H9 (cell line): ENCODE results near the gene AGPAT2. TPM values are rescaled to one million over a fixed set of nuclear protein-coding genes. Genes with fewer than 3 reads are reported as not detected.
A peak's percentile ranks its signal among the peaks of the same experiment; 100 is the strongest.

Experiments used
- DNase-seq: peaks from one replicate; pipeline ENCODE4 v3.0.0-alpha.2; 2017
- H2AFZ ChIP-seq: one replicate; pipeline ENCODE4 v1.6.1; 2013; ENCODE audit warnings: mild to moderate bottlenecking, low read length, control low read depth, moderate library complexity
- H2AK5ac ChIP-seq: 2 replicates; pipeline ENCODE4 v1.6.1; 2013; ENCODE audit warnings: low read length, control low read depth, mixed read lengths; ENCODE audit not compliant: insufficient read length
- H2BK120ac ChIP-seq: one replicate; pipeline ENCODE4 v1.6.1; 2013; ENCODE audit warnings: low read depth, mild to moderate bottlenecking, low read length, control low read depth, inconsistent platforms; ENCODE audit not compliant: poor library complexity, severe bottlenecking
- H2BK12ac ChIP-seq: 2 replicates; pipeline ENCODE4 v1.6.1; 2013; ENCODE audit warnings: low read length, control low read depth, mixed read lengths, low read depth; ENCODE audit not compliant: insufficient read length
- H2BK15ac ChIP-seq: 2 replicates; pipeline ENCODE4 v1.6.1; 2013; ENCODE audit warnings: low read depth, low read length, control low read depth
- H2BK20ac ChIP-seq: one replicate; pipeline ENCODE4 v1.6.1; 2013; ENCODE audit warnings: low read depth, mild to moderate bottlenecking, low read length, control low read depth, inconsistent platforms; ENCODE audit not compliant: poor library complexity, severe bottlenecking
- H2BK5ac ChIP-seq: 2 replicates; pipeline ENCODE4 v1.6.1; 2013; ENCODE audit warnings: low read length, control low read depth, mixed read lengths; ENCODE audit not compliant: insufficient read length
- H3K14ac ChIP-seq: 2 replicates; pipeline ENCODE4 v1.6.1; 2013; ENCODE audit warnings: low read length, control low read depth; ENCODE audit not compliant: insufficient read depth
- H3K18ac ChIP-seq: 2 replicates; pipeline ENCODE4 v1.6.1; 2013; ENCODE audit warnings: low read depth, mild to moderate bottlenecking, mixed read lengths, low read length, control low read depth; ENCODE audit not compliant: insufficient read length
- H3K23ac ChIP-seq: 2 replicates; pipeline ENCODE4 v1.6.1; 2013; ENCODE audit warnings: low read length, control low read depth, mixed read lengths, low read depth; ENCODE audit not compliant: insufficient read length
- H3K23me2 ChIP-seq: 2 replicates; pipeline ENCODE4 v1.6.1; 2013; ENCODE audit warnings: low read depth, mild to moderate bottlenecking, mixed read lengths, low read length, control low read depth; ENCODE audit not compliant: insufficient read length, poor library complexity, severe bottlenecking
- H3K27ac ChIP-seq: 2 replicates; pipeline ENCODE4 v1.5.1; 2013; ENCODE audit warnings: low read length, control low read depth, mixed read lengths, low read depth; ENCODE audit not compliant: insufficient read length
- H3K27me3 ChIP-seq: 2 replicates; pipeline ENCODE4 v1.6.1; 2013; ENCODE audit warnings: low read length, control low read depth, inconsistent platforms; ENCODE audit not compliant: insufficient read depth
- H3K4ac ChIP-seq: 2 replicates; pipeline ENCODE4 v1.6.1; 2013; ENCODE audit warnings: low read depth, mild to moderate bottlenecking, control low read depth, inconsistent platforms, low read length, moderate library complexity
- H3K4me1 ChIP-seq: 2 replicates; pipeline ENCODE4 v1.6.1; 2013; ENCODE audit warnings: low read length, control low read depth, inconsistent platforms; ENCODE audit not compliant: insufficient read depth
- H3K4me2 ChIP-seq: 2 replicates; pipeline ENCODE4 v1.6.1; 2013; ENCODE audit warnings: low read length, control low read depth, mixed read lengths; ENCODE audit not compliant: insufficient read length, insufficient read depth
- H3K56ac ChIP-seq: 2 replicates; pipeline ENCODE4 v1.6.1; 2013; ENCODE audit warnings: low read depth, mild to moderate bottlenecking, mixed read lengths, low read length, control low read depth; ENCODE audit not compliant: insufficient read length
- H3K79me1 ChIP-seq: 2 replicates; pipeline ENCODE4 v1.6.1; 2013; ENCODE audit warnings: low read depth, mild to moderate bottlenecking, moderate library complexity, low read length, control low read depth, inconsistent platforms; ENCODE audit not compliant: insufficient read depth, poor library complexity, severe bottlenecking
- H3K79me2 ChIP-seq: 2 replicates; pipeline ENCODE4 v1.6.1; 2013; ENCODE audit warnings: low read length, control low read depth, inconsistent platforms; ENCODE audit not compliant: insufficient read depth
- H3K9ac ChIP-seq: 2 replicates; pipeline ENCODE4 v1.6.1; 2013; ENCODE audit warnings: low read length, control low read depth, mixed read lengths; ENCODE audit not compliant: insufficient read length; ENCODE audit errors: extremely low read depth
- H3K9me3 ChIP-seq: one replicate; pipeline ENCODE4 v1.6.1; 2013; ENCODE audit warnings: low read depth, low read length, inconsistent platforms; ENCODE audit not compliant: control insufficient read depth
- H3T11ph ChIP-seq: one replicate; pipeline ENCODE4 v1.6.1; 2013; ENCODE audit warnings: mild to moderate bottlenecking, low read length, control low read depth, inconsistent platforms
- H4K20me1 ChIP-seq: one replicate; pipeline ENCODE4 v1.6.1; 2013; ENCODE audit not compliant: control insufficient read depth, insufficient read length, insufficient read depth
- H4K5ac ChIP-seq: 2 replicates; pipeline ENCODE4 v1.6.1; 2013; ENCODE audit warnings: low read depth, mild to moderate bottlenecking, mixed read lengths, low read length, control low read depth; ENCODE audit not compliant: insufficient read length
- H4K8ac ChIP-seq: replicated peaks from 2 replicates; pipeline ENCODE4 v1.6.1; 2013; ENCODE audit warnings: low read length, control low read depth, mixed read lengths, low read depth; ENCODE audit not compliant: insufficient read length
- H4K91ac ChIP-seq: 2 replicates; pipeline ENCODE4 v1.6.1; 2013; ENCODE audit warnings: low read depth, mild to moderate bottlenecking, moderate library complexity, mixed read lengths, low read length, control low read depth; ENCODE audit not compliant: insufficient read length
- H3K27ac Mint-ChIP-seq, 3 experiments: 2 replicates in 2 of 3; 3 replicates in 1 of 3; pipeline ENCODE4 v1.8.0; 2020 to 2021; ENCODE audit warnings: mixed read lengths in 3 of 3, mild to moderate bottlenecking in 1 of 3, moderate library complexity in 1 of 3
- H3K27me3 Mint-ChIP-seq: 2 replicates; pipeline ENCODE4 v1.8.0; 2021; ENCODE audit warnings: low read depth, mild to moderate bottlenecking, moderate library complexity, mixed read lengths
- H3K36me3 Mint-ChIP-seq, 3 experiments: 2 replicates in 2 of 3; 3 replicates in 1 of 3; pipeline ENCODE4 v1.8.0; 2020 to 2021; ENCODE audit warnings: low read depth in 3 of 3, mixed read lengths in 3 of 3; ENCODE audit not compliant: insufficient read depth in 1 of 3
- H3K4me1 Mint-ChIP-seq, 2 experiments: 2 replicates each; pipeline ENCODE4 v1.8.0; 2020; ENCODE audit warnings: mixed read lengths in 2 of 2
- H3K4me3 Mint-ChIP-seq, 2 experiments: 2 replicates in 1 of 2; 3 replicates in 1 of 2; pipeline ENCODE4 v1.8.0; 2020 to 2021; ENCODE audit warnings: mild to moderate bottlenecking in 2 of 2, mixed read lengths in 2 of 2, moderate library complexity in 1 of 2
- H3K9me3 Mint-ChIP-seq, 2 experiments: 2 replicates in 1 of 2; 3 replicates in 1 of 2; pipeline ENCODE4 v1.8.0; 2020; ENCODE audit warnings: mild to moderate bottlenecking in 2 of 2, mixed read lengths in 2 of 2, moderate library complexity in 1 of 2
- CTCF ChIP-seq: fragments of 200-600 bp; sonication (generic); conservative IDR thresholded peaks from 3 replicates; pipeline ENCODE4 v1.8.0; 2021; ENCODE audit warnings: antibody characterized with exemption, mild to moderate bottlenecking
- WGBS: extraction: QIAGEN DNeasy Blood & Tissue Kit; methylation state at CpG from one replicate; pipeline ENCODE4 v1.1.7; 2013; ENCODE audit warnings: missing lambda C conversion rate, low lambda C conversion rate, mixed read lengths; ENCODE audit not compliant: insufficient read length; ENCODE audit errors: extremely low coverage; 5-methylcytosine and 5-hydroxymethylcytosine counted together
- total RNA-seq: library from RNA; stranded (reverse); gene quantifications from 2 replicates; pipeline ENCODE4 v1.2.1, GENCODE V29; 2021

AGPAT2 gene
- total RNA-seq, 1 experiment from 2014 or later: 29.7 TPM

GRCh38 chr9:136685790-136686533, 1.3 kb downstream of the AGPAT2 start:
- no peaks in the 10 kb centered on the region for H3K27me3 ChIP-seq
- TF ChIP-seq CTCF: no peak
- H3K27me3 Mint-ChIP-seq: peaks cover 19% of the 10 kb centered on the region

More at GRCh38 chr9:136685790-136686533, 1.3 kb downstream of the AGPAT2 start:
- no peaks in the 10 kb centered on the region for H3K9me3 ChIP-seq
- no peak overlapping the region for H3K4ac ChIP-seq
- H3K27ac ChIP-seq: no peak overlapping the region
- H2BK5ac ChIP-seq: no peak overlapping the region
- Mint-ChIP-seq H3K4me3 (peak overlapping the region; percentile 70 to 86), H3K4me1 (peaks cover 4 to 17% of the 10 kb centered on the region in 2 experiments), H3K36me3 (no peaks in the 10 kb centered on the region), H3K27ac (no peak overlapping the region), H3K9me3 (no peaks in the 10 kb centered on the region)
- H3K79me1 ChIP-seq: peaks cover 4% of the 10 kb centered on the region
- H4K8ac ChIP-seq: no peak overlapping the region
- no peaks in the 10 kb centered on the region; the same call in 1 of the 2 replicates for H3K79me2 ChIP-seq
- H3K23ac ChIP-seq: no peak overlapping the region
- H2BK120ac ChIP-seq: no peak overlapping the region
- peak overlapping the region; percentile 39 for H3K4me2 ChIP-seq
- no peak overlapping the region for H2AK5ac ChIP-seq
- H3K56ac ChIP-seq: no peak overlapping the region
- DNase-seq: no peak
- no peaks in the 10 kb centered on the region for H4K20me1 ChIP-seq
- peaks cover 9% of the 10 kb centered on the region for H3K23me2 ChIP-seq
- WGBS: no CpG with 5 or more reads among the region's 19 CpGs
- H3K14ac ChIP-seq: peak overlapping the region; percentile 52; the same call in 1 of the 2 replicates
- H2BK20ac ChIP-seq: no peak overlapping the region
- no peak overlapping the region for H2AFZ ChIP-seq
- no peak overlapping the region for H3K9ac ChIP-seq
- H4K5ac ChIP-seq: no peak overlapping the region
- no peak overlapping the region for H4K91ac ChIP-seq
- no peak overlapping the region for H3K18ac ChIP-seq
- H2BK15ac ChIP-seq: no peak overlapping the region; the same call in 1 of the 2 replicates
- no peaks in the 10 kb centered on the region; the same call in 1 of the 2 replicates for H3K4me1 ChIP-seq
- H2BK12ac ChIP-seq: no peak overlapping the region
- H3T11ph ChIP-seq: no peak overlapping the region
